Inflammatory macrophage (primary cell): Measurements from ENCODE around the gene HSD17B7.

Source experiments
- DNase-seq, 2 donors: peaks; one replicate each; pipeline ENCODE4 v3.0.0-alpha.2; 2020 to 2022

The HSD17B7 gene

GRCh38 chr1:162859191-162859590, 68.7 kb downstream of the HSD17B7 start:
- no peak for DNase-seq

DNA sequence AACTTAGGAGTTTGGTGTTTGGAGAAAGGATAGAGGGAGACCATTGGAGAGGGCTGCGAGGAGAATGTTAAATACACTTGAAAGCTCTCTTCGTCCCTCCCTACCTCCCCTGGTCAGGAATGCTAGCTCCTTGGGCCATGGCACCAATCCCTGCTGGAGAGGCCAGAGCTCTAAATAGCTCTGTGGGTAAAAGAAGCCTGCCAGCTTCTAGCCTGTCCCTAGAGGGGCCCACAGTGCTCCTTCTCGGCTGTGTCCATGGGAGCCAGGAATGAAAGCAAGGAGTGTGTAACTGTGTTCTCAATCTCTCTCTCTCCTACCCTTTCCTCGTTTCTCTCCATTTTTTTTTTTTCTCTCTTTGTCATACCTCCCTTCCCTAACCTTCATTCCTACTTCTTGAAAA, 70.6 kb downstream of the HSD17B7 start, which contains the start of gene CCDC190:
Gene CCDC190, minus strand, starts transcription at position 75 of the 400 bp plus-strand sequence. CDS start 1,529 bp downstream, outside the sequence.
- DNase-seq = no peak

- no peak for DNase-seq
Observed at GRCh38 chr1:162861625-162862024, 71.1 kb downstream of the HSD17B7 start.
